HEK293 (cell line): ENCODE results near the gene CIITA.

Source experiments
- CTCF ChIA-PET: fragments of 350-600 bp; formaldehyde crosslinking; extraction: SDS; loops from one replicate; lab custom pipeline; 2021; ENCODE audit warnings: antibody characterized with exemption; lab: Yijun Ruan, JAX
- POLR2A ChIA-PET: fragments of 300-600 bp; formaldehyde crosslinking; extraction: SDS; loops from one replicate; lab custom pipeline; 2020; ENCODE audit warnings: antibody characterized with exemption, inconsistent platforms; lab: Yijun Ruan, JAX
- H3K27ac ChIP-seq: fragments of 200-500 bp; sonication (Bioruptor generic); 2 replicates; pipeline ENCODE4 v1.5.1; 2014; ENCODE audit warnings: low read depth, low read length, control low read depth, inconsistent platforms; ENCODE audit errors: extremely low read depth
- H3K36me3 ChIP-seq, 2 experiments: fragments of 200-500 bp in 1 of 2; sonication (Bioruptor generic) in 1 of 2; 1 replicate in 1 of 2; 2 replicates in 1 of 2; pipeline ENCODE4 v1.5.1; 2014 to 2017; ENCODE audit warnings: inconsistent platforms in 2 of 2, low read length in 2 of 2; ENCODE audit not compliant: control insufficient read depth in 2 of 2, insufficient read depth in 1 of 2
- H3K4me1 ChIP-seq: fragments of 200-500 bp; sonication (Bioruptor generic); 2 replicates; pipeline ENCODE4 v1.5.1; 2014; ENCODE audit warnings: mild to moderate bottlenecking, low read length, inconsistent platforms; ENCODE audit not compliant: control insufficient read depth, insufficient read depth
- H3K4me3 ChIP-seq: 2 replicates; pipeline ENCODE4 v1.5.1; 2011; ENCODE audit warnings: low read depth, mild to moderate bottlenecking, control low read depth, low read length, moderate library complexity
- H3K9me3 ChIP-seq: fragments of 200-500 bp; sonication (Bioruptor generic); 2 replicates; pipeline ENCODE4 v1.5.1; 2014; ENCODE audit warnings: low read depth, low read length, inconsistent platforms; ENCODE audit not compliant: control insufficient read depth, insufficient read depth
- EGR2 ChIP-seq: fragments of 450-650 bp; formaldehyde crosslinking; IDR thresholded peaks from 2 replicates; pipeline ENCODE4 v1.5.1; 2016; ENCODE audit warnings: low read depth, missing biosample characterization, missing genetic modification characterization
- GLI4 ChIP-seq: fragments of 450-650 bp; formaldehyde crosslinking; IDR thresholded peaks from 2 replicates; pipeline ENCODE4 v1.5.1; 2016; ENCODE audit warnings: missing biosample characterization, missing genetic modification characterization
- REPIN1 ChIP-seq: fragments of 450-650 bp; formaldehyde crosslinking; IDR thresholded peaks from 2 replicates; pipeline ENCODE4 v1.5.1; 2017; ENCODE audit warnings: missing biosample characterization, missing genetic modification characterization, low read depth
- ZBTB21 ChIP-seq: fragments of 450-650 bp; formaldehyde crosslinking; IDR thresholded peaks from 2 replicates; pipeline ENCODE4 v1.5.1; 2017; ENCODE audit warnings: missing biosample characterization, missing genetic modification characterization
- ZNF112 ChIP-seq: fragments of 450-650 bp; formaldehyde crosslinking; IDR thresholded peaks from 2 replicates; pipeline ENCODE4 v1.5.0; 2017; ENCODE audit warnings: missing biosample characterization, missing genetic modification characterization
- ZNF426 ChIP-seq: fragments of 450-650 bp; formaldehyde crosslinking; IDR thresholded peaks from 2 replicates; pipeline ENCODE4 v1.5.1; 2017; ENCODE audit warnings: missing biosample characterization, missing genetic modification characterization, mild to moderate bottlenecking, inconsistent platforms, moderate library complexity
- ZNF514 ChIP-seq: fragments of 450-650 bp; formaldehyde crosslinking; IDR thresholded peaks from 2 replicates; pipeline ENCODE4 v1.5.1; 2016; ENCODE audit warnings: missing biosample characterization, missing genetic modification characterization
- ZNF530 ChIP-seq: fragments of 450-650 bp; formaldehyde crosslinking; IDR thresholded peaks from 2 replicates; pipeline ENCODE4 v1.5.1; 2016; ENCODE audit warnings: low read depth, missing biosample characterization, missing genetic modification characterization
- ZNF558 ChIP-seq: fragments of 450-650 bp; formaldehyde crosslinking; IDR thresholded peaks from 2 replicates; pipeline ENCODE4 v1.5.1; 2016; ENCODE audit warnings: missing biosample characterization, missing genetic modification characterization
- ZNF623 ChIP-seq: fragments of 450-650 bp; formaldehyde crosslinking; IDR thresholded peaks from 2 replicates; pipeline ENCODE4 v1.5.1; 2016; ENCODE audit warnings: missing biosample characterization, missing genetic modification characterization
- ZNF660 ChIP-seq: fragments of 450-650 bp; IDR thresholded peaks from 2 replicates; pipeline ENCODE4 v1.5.1; 2018; ENCODE audit warnings: missing biosample characterization, mild to moderate bottlenecking, missing genetic modification characterization
- ZNF791 ChIP-seq: fragments of 450-650 bp; formaldehyde crosslinking; IDR thresholded peaks from 2 replicates; pipeline ENCODE4 v1.5.1; 2016; ENCODE audit warnings: missing biosample characterization, missing genetic modification characterization
- TF ChIP-seq, protein P1 (sequence below): fragments of 450-650 bp; formaldehyde crosslinking; IDR thresholded peaks from 2 replicates; pipeline ENCODE4 v1.5.1; 2016; ENCODE audit warnings: missing biosample characterization, missing genetic modification characterization
- TF ChIP-seq, protein P2 (sequence below): fragments of 450-650 bp; formaldehyde crosslinking; IDR thresholded peaks from 2 replicates; pipeline ENCODE4 v1.5.1; 2016; ENCODE audit warnings: missing biosample characterization, missing genetic modification characterization
- TF ChIP-seq, protein P3 (sequence below): fragments of 450-650 bp; formaldehyde crosslinking; IDR thresholded peaks from 2 replicates; pipeline ENCODE4 v1.5.1; 2016; ENCODE audit warnings: missing biosample characterization, missing genetic modification characterization
- TF ChIP-seq, protein P4 (sequence below): fragments of 450-650 bp; formaldehyde crosslinking; IDR thresholded peaks from 2 replicates; pipeline ENCODE4 v1.5.1; 2016; ENCODE audit warnings: missing biosample characterization, missing genetic modification characterization
- TF ChIP-seq, protein P5 (sequence below): fragments of 450-650 bp; formaldehyde crosslinking; IDR thresholded peaks from 2 replicates; pipeline ENCODE4 v1.5.1; 2016; ENCODE audit warnings: missing biosample characterization, missing genetic modification characterization
- TF ChIP-seq, protein P6 (sequence below): fragments of 450-650 bp; formaldehyde crosslinking; IDR thresholded peaks from 2 replicates; pipeline ENCODE4 v1.5.1; 2016; ENCODE audit warnings: missing biosample characterization, missing genetic modification characterization

Gene CIITA

DNA sequence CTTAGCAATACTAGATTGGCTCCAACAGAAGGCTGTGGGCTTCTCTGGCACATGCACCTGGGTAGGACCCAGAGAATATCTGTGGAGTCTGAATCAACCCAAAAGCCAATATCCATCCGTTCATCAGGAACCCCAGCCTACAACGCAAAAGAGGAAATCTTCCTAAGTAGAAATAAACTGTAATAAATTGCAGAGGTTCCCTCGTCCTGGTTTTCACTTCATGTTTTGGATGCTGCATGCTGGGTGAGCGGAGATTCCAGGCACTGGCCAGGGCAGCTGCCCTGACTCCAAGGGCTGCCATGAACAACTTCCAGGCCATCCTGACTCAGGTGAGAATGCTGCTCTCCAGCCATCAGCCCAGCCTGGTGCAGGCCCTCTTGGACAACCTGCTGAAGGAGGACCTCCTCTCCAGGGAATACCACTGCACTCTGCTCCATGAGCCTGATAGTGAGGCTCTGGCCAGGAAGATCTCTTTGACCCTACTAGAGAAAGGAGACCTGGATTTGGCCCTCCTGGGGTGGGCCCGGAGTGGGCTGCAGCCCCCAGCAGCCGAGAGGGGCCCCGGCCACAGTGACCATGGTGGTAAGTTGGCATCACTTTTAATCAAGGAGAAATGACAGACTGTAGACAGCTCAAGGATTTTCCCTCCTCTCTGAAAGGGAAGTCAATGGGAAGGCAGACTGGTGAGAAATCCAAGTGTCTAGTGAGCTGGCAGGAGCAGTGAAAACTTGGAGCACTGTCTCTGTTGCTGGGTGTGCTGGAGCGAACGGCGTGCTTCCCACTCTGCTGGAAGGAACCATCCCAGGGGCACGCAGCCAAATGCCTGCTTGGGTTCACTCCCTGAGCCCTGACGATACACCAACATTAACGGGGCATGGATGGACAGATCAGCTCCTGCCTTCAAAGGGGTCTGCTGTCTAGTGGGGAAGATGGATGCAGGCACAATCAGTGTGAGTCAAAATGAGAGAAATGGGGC lies 10.7 kb upstream of the CIITA start:
- Histone ChIP-seq H3K4me1 (no peaks in the 10 kb centered on the region), H3K4me3 (no peak overlapping the region), H3K9me3 (no peaks in the 10 kb centered on the region), H3K36me3 (no peaks in the 10 kb centered on the region), H3K27ac (no peak overlapping the region)
- ChIA-PET POLR2A (no interaction called here), CTCF (interaction anchor here (0.6 kb wide), 1 partner anchor 13 kb away, joined by 3 read pairs; no protein-coding TSS in a partner anchor)
- TF ChIP-seq ZNF558 (tag by site-specific recombination) (no peak), EGR2 (tag by site-specific recombination) (no peak), ZNF426 (no peak), REPIN1 (tag by site-specific recombination) (no peak)
- TF ChIP-seq, protein P1, sequence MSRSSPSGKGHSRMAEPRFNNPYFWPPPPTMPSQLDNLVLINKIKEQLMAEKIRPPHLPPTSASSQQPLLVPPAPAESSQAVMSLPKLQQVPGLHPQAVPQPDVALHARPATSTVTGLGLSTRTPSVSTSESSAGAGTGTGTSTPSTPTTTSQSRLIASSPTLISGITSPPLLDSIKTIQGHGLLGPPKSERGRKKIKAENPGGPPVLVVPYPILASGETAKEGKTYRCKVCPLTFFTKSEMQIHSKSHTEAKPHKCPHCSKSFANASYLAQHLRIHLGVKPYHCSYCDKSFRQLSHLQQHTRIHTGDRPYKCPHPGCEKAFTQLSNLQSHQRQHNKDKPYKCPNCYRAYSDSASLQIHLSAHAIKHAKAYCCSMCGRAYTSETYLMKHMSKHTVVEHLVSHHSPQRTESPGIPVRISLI, result no peak
- TF ChIP-seq, protein P2, sequence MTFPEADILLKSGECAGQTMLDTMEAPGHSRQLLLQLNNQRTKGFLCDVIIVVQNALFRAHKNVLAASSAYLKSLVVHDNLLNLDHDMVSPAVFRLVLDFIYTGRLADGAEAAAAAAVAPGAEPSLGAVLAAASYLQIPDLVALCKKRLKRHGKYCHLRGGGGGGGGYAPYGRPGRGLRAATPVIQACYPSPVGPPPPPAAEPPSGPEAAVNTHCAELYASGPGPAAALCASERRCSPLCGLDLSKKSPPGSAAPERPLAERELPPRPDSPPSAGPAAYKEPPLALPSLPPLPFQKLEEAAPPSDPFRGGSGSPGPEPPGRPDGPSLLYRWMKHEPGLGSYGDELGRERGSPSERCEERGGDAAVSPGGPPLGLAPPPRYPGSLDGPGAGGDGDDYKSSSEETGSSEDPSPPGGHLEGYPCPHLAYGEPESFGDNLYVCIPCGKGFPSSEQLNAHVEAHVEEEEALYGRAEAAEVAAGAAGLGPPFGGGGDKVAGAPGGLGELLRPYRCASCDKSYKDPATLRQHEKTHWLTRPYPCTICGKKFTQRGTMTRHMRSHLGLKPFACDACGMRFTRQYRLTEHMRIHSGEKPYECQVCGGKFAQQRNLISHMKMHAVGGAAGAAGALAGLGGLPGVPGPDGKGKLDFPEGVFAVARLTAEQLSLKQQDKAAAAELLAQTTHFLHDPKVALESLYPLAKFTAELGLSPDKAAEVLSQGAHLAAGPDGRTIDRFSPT (tag by site-specific recombination), result no peak
- TF ChIP-seq, protein P3, sequence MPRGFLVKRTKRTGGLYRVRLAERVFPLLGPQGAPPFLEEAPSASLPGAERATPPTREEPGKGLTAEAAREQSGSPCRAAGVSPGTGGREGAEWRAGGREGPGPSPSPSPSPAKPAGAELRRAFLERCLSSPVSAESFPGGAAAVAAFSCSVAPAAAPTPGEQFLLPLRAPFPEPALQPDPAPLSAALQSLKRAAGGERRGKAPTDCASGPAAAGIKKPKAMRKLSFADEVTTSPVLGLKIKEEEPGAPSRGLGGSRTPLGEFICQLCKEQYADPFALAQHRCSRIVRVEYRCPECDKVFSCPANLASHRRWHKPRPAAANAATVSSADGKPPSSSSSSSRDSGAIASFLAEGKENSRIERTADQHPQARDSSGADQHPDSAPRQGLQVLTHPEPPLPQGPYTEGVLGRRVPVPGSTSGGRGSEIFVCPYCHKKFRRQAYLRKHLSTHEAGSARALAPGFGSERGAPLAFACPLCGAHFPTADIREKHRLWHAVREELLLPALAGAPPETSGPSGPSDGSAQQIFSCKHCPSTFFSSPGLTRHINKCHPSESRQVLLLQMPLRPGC (tag by site-specific recombination), result no peak

DNA sequence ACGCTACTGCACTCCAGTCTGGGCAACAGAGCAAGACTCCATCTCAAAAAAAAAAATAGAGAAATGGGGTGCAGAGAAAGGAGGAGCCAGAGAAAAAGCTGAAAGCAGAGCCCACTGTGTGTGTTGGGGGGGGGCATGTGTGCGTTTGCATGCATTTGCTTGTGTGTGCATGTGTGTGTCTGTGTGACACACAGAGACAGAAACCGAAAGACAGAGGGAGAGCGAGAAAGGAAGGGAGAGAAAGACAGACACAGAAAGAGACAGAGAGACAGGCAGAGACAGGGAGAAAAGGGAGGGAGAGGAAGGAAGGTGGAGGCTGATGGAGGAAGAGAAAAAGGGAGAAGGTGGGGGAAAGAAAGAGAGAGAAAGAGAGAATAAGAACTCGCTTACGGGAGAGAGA lies 9.8 kb upstream of the CIITA start:
- CTCF ChIA-PET, result interaction anchor here (0.6 kb wide), 1 partner anchor 14 kb away, joined by 3 read pairs; no protein-coding TSS in a partner anchor
- Histone ChIP-seq H3K4me3 (no peak overlapping the region), H3K9me3 (no peaks in the 10 kb centered on the region), H3K36me3 (no peaks in the 10 kb centered on the region), H3K4me1 (no peaks in the 10 kb centered on the region), H3K27ac (no peak overlapping the region)
- POLR2A ChIA-PET, result no interaction called here
- TF ChIP-seq, protein P4, sequence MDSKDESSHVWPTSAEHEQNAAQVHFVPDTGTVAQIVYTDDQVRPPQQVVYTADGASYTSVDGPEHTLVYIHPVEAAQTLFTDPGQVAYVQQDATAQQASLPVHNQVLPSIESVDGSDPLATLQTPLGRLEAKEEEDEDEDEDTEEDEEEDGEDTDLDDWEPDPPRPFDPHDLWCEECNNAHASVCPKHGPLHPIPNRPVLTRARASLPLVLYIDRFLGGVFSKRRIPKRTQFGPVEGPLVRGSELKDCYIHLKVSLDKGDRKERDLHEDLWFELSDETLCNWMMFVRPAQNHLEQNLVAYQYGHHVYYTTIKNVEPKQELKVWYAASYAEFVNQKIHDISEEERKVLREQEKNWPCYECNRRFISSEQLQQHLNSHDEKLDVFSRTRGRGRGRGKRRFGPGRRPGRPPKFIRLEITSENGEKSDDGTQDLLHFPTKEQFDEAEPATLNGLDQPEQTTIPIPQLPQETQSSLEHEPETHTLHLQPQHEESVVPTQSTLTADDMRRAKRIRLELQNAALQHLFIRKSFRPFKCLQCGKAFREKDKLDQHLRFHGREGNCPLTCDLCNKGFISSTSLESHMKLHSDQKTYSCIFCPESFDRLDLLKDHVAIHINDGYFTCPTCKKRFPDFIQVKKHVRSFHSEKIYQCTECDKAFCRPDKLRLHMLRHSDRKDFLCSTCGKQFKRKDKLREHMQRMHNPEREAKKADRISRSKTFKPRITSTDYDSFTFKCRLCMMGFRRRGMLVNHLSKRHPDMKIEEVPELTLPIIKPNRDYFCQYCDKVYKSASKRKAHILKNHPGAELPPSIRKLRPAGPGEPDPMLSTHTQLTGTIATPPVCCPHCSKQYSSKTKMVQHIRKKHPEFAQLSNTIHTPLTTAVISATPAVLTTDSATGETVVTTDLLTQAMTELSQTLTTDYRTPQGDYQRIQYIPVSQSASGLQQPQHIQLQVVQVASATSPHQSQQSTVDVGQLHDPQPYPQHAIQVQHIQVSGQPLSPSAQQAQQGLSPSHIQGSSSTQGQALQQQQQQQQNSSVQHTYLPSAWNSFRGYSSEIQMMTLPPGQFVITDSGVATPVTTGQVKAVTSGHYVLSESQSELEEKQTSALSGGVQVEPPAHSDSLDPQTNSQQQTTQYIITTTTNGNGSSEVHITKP, result no peak
- no peak for TF ChIP-seq ZNF558 (tag by site-specific recombination)
- TF ChIP-seq ZNF623, result no peak
- TF ChIP-seq, protein P5, sequence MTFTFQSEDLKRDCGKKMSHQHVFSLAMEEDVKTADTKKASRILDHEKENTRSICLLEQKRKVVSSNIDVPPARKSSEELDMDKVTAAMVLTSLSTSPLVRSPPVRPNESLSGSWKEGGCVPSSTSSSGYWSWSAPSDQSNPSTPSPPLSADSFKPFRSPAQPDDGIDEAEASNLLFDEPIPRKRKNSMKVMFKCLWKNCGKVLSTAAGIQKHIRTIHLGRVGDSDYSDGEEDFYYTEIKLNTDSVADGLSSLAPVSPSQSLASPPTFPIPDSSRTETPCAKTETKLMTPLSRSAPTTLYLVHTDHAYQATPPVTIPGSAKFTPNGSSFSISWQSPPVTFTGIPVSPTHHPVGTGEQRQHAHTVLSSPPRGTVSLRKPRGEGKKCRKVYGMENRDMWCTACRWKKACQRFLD (tag by site-specific recombination), result no peak
- no peak for TF ChIP-seq ZBTB21 (tag by site-specific recombination)
- no peak for TF ChIP-seq ZNF514 (tag by site-specific recombination)
- TF ChIP-seq ZNF112 (tag by site-specific recombination), result no peak
- no peak for TF ChIP-seq ZNF791 (tag by site-specific recombination)
- TF ChIP-seq, protein P6, sequence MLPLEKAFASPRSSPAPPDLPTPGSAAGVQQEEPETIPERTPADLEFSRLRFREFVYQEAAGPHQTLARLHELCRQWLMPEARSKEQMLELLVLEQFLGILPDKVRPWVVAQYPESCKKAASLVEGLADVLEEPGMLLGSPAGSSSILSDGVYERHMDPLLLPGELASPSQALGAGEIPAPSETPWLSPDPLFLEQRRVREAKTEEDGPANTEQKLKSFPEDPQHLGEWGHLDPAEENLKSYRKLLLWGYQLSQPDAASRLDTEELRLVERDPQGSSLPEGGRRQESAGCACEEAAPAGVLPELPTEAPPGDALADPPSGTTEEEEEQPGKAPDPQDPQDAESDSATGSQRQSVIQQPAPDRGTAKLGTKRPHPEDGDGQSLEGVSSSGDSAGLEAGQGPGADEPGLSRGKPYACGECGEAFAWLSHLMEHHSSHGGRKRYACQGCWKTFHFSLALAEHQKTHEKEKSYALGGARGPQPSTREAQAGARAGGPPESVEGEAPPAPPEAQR, result no peak
- no peak for TF ChIP-seq ZNF660 (tag by site-specific recombination)
- TF ChIP-seq ZNF530 (tag by site-specific recombination), result no peak
- no peak for TF ChIP-seq GLI4 (tag by site-specific recombination)
